CD4-positive, alpha-beta memory T cell (primary cell): ENCODE measurements around the gene FHIP1A. TPM values are rescaled to one million over a fixed set of nuclear protein-coding genes. Genes with fewer than 3 reads are reported as not detected.
A peak's percentile ranks its signal among the peaks of the same experiment; 100 is the strongest.
"Not testable (repeated sequence)": the region's sequence is repeated elsewhere in the genome, so short reads cannot be mapped to it uniquely, and the experiment has no call there.

Source experiments
- CTCF ChIA-PET: fragments of 350-600 bp; sonication (Branson Sonifier 250); formaldehyde crosslinking; loops from one replicate; lab custom pipeline; 2021; ENCODE audit warnings: inconsistent platforms; ENCODE audit not compliant: partially characterized antibody; lab: Charles Lee
- POLR2A ChIA-PET: fragments of 350-600 bp; sonication (Branson Sonifier 250); formaldehyde crosslinking; loops from one replicate; lab custom pipeline; 2021; ENCODE audit not compliant: partially characterized antibody; lab: Charles Lee
- DNase-seq, 5 donors: peaks; one replicate each; pipeline versions ENCODE4 v3.0.0 to v3.0.0-alpha.2; 2020 to 2022; ENCODE audit warnings: mixed read lengths in 1 of 5
- H3K27ac ChIP-seq: one replicate; pipeline ENCODE4 v1.7.0; 2013; ENCODE audit warnings: low read depth, low read length
- H3K27me3 ChIP-seq: 2 replicates; pipeline ENCODE4 v1.7.0; 2013; ENCODE audit warnings: mild to moderate bottlenecking, low read length, moderate library complexity; ENCODE audit not compliant: insufficient read depth
- H3K36me3 ChIP-seq: 2 replicates; pipeline ENCODE4 v1.7.0; 2013; ENCODE audit warnings: mild to moderate bottlenecking, low read length, moderate library complexity; ENCODE audit not compliant: insufficient read depth
- H3K4me1 ChIP-seq: 2 replicates; pipeline ENCODE4 v1.7.0; 2013; ENCODE audit warnings: mild to moderate bottlenecking, low read length, moderate library complexity; ENCODE audit not compliant: insufficient read depth
- H3K4me3 ChIP-seq, 2 donors: one replicate each; pipeline ENCODE4 v1.7.0; 2013; ENCODE audit warnings: low read length in 2 of 2, mild to moderate bottlenecking in 1 of 2
- H3K9me3 ChIP-seq, 2 donors: one replicate each; pipeline ENCODE4 v1.7.0; 2013; ENCODE audit warnings: low read length in 2 of 2, control low read depth in 1 of 2; ENCODE audit not compliant: control insufficient read depth in 1 of 2
- H3K27ac Mint-ChIP-seq, 7 donors: one replicate each; pipeline ENCODE4 v1.8.0; 2020 to 2021; ENCODE audit warnings: mixed read lengths in 7 of 7, mild to moderate bottlenecking in 6 of 7, inconsistent platforms in 3 of 7, moderate library complexity in 3 of 7
- H3K27me3 Mint-ChIP-seq, 2 donors: one replicate each; pipeline ENCODE4 v1.8.0; 2020 to 2021; ENCODE audit warnings: mixed read lengths in 2 of 2
- H3K36me3 Mint-ChIP-seq, 2 donors: one replicate each; pipeline ENCODE4 v1.8.0; 2020 to 2021; ENCODE audit warnings: mixed read lengths in 2 of 2, inconsistent platforms in 1 of 2, mild to moderate bottlenecking in 1 of 2
- H3K4me1 Mint-ChIP-seq, 4 donors: one replicate each; pipeline ENCODE4 v1.8.0; 2020 to 2021; ENCODE audit warnings: mixed read lengths in 4 of 4, mild to moderate bottlenecking in 1 of 4
- H3K4me3 Mint-ChIP-seq, 8 donors: one replicate each; pipeline ENCODE4 v1.8.0; 2020 to 2021; ENCODE audit warnings: mixed read lengths in 8 of 8, mild to moderate bottlenecking in 7 of 8, moderate library complexity in 6 of 8, inconsistent platforms in 3 of 8
- H3K9me3 Mint-ChIP-seq, 8 donors: one replicate each; pipeline ENCODE4 v1.8.0; 2020 to 2021; ENCODE audit warnings: mixed read lengths in 8 of 8, mild to moderate bottlenecking in 5 of 8, inconsistent platforms in 3 of 8, moderate library complexity in 1 of 8
- intact Hi-C: fragments of 100-400 bp; cut with micrococcal nuclease; formaldehyde crosslinking; loops from one replicate; pipeline ENCODE4 v1.15.1; 2023
- polyA plus RNA-seq, 2 donors: library from polyadenylated mRNA; unstranded; fragments of 300-500 nt; fragmentation: Illumina TruSeq; gene quantifications; one replicate each; pipeline ENCODE4 v1.2.3, GENCODE V29; 2021
- total RNA-seq, 2 experiments: library from RNA; stranded (reverse); gene quantifications; one replicate each; pipeline ENCODE4 v1.2.3, GENCODE V29; 2021

Gene FHIP1A
- total and polyA plus RNA-seq, 4 experiments from 2014 or later = 0.59 to 3.2 (median 2.6) TPM; not detected in 1

DNA sequence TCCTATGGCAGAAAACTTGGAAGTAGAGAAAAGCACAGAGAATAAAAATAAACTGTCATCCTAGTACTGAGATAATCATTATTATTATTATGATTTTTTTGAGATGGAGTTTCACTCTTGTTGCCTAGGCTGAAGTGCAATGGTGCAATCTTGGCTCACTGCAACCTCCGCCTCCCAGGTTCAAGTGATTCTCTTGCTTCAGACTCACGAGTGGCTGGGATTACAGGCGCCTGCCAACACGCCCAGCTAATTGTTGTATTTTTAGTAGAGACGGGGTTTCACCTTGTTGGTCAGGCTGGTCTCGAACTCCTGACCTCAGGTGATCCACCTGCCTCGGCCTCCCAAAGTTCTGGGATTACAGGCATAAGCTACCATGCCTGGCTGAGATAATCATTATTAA, 4.2 kb upstream of the FHIP1A start:
- CTCF ChIA-PET = not testable (repeated sequence)

GRCh38 chr4:151407018-151407417, 2.0 kb upstream of the FHIP1A start:
- peaks cover 16 to 30% (median 22%) of the 10 kb centered on the region in 4 donors for H3K4me1 Mint-ChIP-seq
- Histone ChIP-seq H3K27me3 (no peaks in the 10 kb centered on the region), H3K9me3 (no peaks in the 10 kb centered on the region), H3K27ac (no peak overlapping the region), H3K36me3 (no peaks in the 10 kb centered on the region), H3K4me1 (peaks cover 24% of the 10 kb centered on the region), H3K4me3 (no peak overlapping the region)
- ChIA-PET CTCF (no interaction called here), POLR2A (no interaction called here)
- peaks cover 0 to 2% of the 10 kb centered on the region in 2 donors for H3K36me3 Mint-ChIP-seq
- DNase-seq = no peak
- peak overlapping the region in 2 of 7 donors; percentile 29 to 85 for H3K27ac Mint-ChIP-seq
- intact Hi-C loops = loop anchor here (5.0 to 10.0 kb wide), 2 partner anchors 1370 to 1708 kb away; partner anchors contain the start of genes ARFIP1 and TIGD4
- H3K4me3 Mint-ChIP-seq = peak overlapping the region in 7 of 8 donors; percentile 92 to 99 (median 95)
- H3K9me3 Mint-ChIP-seq = no peaks in the 10 kb centered on the region
- H3K27me3 Mint-ChIP-seq = no peaks in the 10 kb centered on the region

More for the DNA sequence above, 4.2 kb upstream of the FHIP1A start:
- H3K27me3 Mint-ChIP-seq, H3K9me3 ChIP-seq, H3K9me3 Mint-ChIP-seq, H3K36me3 Mint-ChIP-seq, DNase-seq, H3K27ac ChIP-seq, H3K4me3 Mint-ChIP-seq, H3K27ac Mint-ChIP-seq, POLR2A ChIA-PET, H3K36me3 ChIP-seq, H3K27me3 ChIP-seq, H3K4me3 ChIP-seq: not testable (repeated sequence)
- H3K4me1 Mint-ChIP-seq = peaks cover 12 to 26% (median 19%) of the 10 kb centered on the region in 4 donors
- intact Hi-C loops = loop anchor here (5.0 to 10.0 kb wide), 2 partner anchors 1372 to 1710 kb away; partner anchors contain the start of genes ARFIP1 and TIGD4
- H3K4me1 ChIP-seq = peaks cover 21% of the 10 kb centered on the region

DNA sequence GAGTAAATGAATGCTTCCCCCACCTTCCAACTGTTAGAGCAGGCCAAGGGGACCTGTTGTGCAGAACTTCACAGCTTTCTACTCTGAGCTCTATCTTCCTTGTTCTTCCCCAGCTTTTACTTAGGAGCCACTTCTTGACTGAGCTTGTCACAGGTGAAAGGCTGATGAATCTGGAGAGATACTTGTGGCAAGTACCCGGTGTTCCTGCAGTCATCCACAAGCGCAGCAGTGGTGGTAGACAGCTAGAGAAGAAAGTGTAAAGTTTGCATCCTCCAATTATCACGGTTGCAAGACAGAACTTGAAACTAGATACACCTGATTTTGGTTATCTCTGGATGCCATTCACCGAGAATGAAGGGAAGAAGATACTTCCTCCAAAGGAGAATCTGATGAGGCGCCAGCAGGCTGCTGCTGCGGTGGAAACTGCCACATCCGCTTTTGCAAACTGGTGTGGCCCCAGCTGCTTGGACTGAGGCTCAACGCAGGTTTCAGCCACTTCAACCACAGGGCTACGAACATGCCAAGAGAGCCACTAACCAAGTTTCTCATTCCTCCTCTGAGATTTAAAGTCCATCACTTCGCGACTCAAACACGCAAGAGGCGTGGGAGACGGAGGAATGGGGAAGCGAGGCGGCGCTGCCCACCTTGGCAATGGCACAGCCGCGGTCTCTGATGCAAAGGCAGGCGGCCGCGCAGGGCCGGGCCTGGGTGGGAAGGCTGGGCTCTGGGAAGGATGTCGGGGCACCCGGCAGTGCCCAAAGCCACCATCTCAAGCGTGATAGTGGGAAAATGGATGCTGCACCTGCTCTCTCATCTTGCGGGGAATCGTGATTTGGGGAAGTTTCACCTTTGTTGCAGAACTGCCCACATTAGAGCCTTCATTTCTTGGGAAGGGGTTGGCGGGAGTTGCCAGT, 1.3 kb upstream of the FHIP1A start:
- no peaks in the 10 kb centered on the region for H3K27me3 Mint-ChIP-seq

DNA sequence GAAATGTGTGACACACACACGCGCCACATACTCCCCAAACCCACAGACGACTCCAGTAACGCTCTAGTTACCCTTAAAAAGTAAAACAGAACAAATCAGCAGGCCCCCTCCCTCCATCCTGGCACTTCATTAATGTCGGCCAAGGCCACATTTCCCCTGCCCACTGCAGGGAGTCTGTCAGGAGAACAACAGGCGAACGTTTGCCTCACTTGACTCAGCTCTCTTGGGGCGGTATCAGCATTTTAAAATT, 671 bp upstream of the FHIP1A start:
- intact Hi-C loops = loop anchor here (1.0 to 10.0 kb wide), 6 partner anchors 310 to 1706 kb away; partner anchors contain the start of genes ARFIP1, FBXW7, GATB and LRBA
- peak overlapping the region; percentile 62 to 90 for H3K4me3 ChIP-seq
- ChIA-PET CTCF (no interaction called here), POLR2A (no interaction called here)
- no peaks in the 10 kb centered on the region for H3K9me3 ChIP-seq
- peak overlapping the region; percentile 36 for H3K27ac ChIP-seq
- Mint-ChIP-seq H3K27ac (peak overlapping the region; percentile 41 to 95 (median 91)), H3K36me3 (peaks cover 0 to 2% of the 10 kb centered on the region in 2 donors), H3K9me3 (no peaks in the 10 kb centered on the region), H3K4me1 (peaks cover 16 to 30% (median 22%) of the 10 kb centered on the region in 4 donors), H3K27me3 (no peaks in the 10 kb centered on the region), H3K4me3 (peak overlapping the region; percentile 85 to 99 (median 94))
- peak in 1 of 5 donors; percentile 0 for DNase-seq
- H3K4me1 ChIP-seq = peaks cover 24% of the 10 kb centered on the region
- H3K36me3 ChIP-seq = no peaks in the 10 kb centered on the region
- H3K27me3 ChIP-seq = no peaks in the 10 kb centered on the region

More for the DNA sequence above, 1.3 kb upstream of the FHIP1A start:
- Histone ChIP-seq H3K4me3 (peak overlapping the region; percentile 62 to 90), H3K27ac (no peak overlapping the region), H3K27me3 (no peaks in the 10 kb centered on the region), H3K36me3 (no peaks in the 10 kb centered on the region), H3K4me1 (peaks cover 24% of the 10 kb centered on the region), H3K9me3 (no peaks in the 10 kb centered on the region)
- H3K4me1 Mint-ChIP-seq = peaks cover 16 to 30% (median 22%) of the 10 kb centered on the region in 4 donors
- peak overlapping the region; percentile 85 to 99 (median 94) for H3K4me3 Mint-ChIP-seq
- intact Hi-C loops = loop anchor here (1.0 to 10.0 kb wide), 6 partner anchors 309 to 1707 kb away; partner anchors contain the start of genes ARFIP1, FBXW7, GATB and LRBA
- ChIA-PET CTCF (no interaction called here), POLR2A (no interaction called here)
- peak overlapping the region; percentile 41 to 95 (median 91) for H3K27ac Mint-ChIP-seq
- no peaks in the 10 kb centered on the region for H3K9me3 Mint-ChIP-seq
- peak; percentile 15 to 33 (median 22) for DNase-seq
- peaks cover 0 to 2% of the 10 kb centered on the region in 2 donors for H3K36me3 Mint-ChIP-seq

DNA sequence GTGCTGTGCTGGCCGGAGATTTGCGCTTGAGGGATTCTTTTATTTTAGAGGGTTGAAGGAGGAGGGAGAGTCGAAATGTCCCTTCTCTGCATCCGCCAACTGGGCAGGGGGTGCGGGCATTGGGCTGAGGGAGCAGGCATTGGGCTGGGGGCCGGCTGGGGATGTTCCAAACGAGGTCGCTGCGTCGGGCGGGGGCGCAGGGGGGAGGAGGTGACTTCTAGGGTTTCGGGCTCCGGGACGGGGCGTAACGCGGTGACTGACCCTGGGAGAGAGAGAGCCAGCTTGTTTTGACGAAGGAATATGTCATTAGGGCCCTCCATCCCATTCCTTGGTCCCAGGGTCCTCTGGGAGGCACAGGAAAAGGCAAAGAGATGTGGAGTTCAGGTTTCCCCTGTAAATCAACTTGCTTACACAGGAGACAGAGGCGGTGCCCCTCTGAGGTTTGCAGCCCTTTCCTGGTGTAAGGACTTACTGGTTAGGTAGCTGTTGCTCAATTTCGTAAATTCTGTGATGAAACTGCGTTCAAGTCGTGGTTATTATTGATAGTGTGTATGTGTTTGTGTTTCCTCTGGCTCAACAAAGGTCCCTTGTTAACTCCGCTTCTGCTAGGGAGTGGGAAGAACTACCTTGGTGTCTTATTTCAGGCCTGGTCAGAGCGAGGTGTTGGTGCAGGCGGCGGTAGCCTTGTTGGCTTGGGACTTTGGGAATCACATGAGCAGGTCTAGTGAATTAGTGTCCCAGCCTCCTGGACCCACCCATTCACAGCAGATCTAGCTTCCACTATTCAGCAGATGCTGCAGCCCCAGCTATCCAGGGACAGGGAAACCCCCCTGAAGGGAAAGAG, 716 bp downstream of the FHIP1A start:
- no peaks in the 10 kb centered on the region for H3K27me3 ChIP-seq
- DNase-seq = peak in 4 of 5 donors; percentile 6 to 47 (median 12)
- Mint-ChIP-seq H3K9me3 (no peaks in the 10 kb centered on the region), H3K4me1 (peaks cover 16 to 30% (median 22%) of the 10 kb centered on the region in 4 donors), H3K27ac (peak overlapping the region; percentile 66 to 90 (median 85)), H3K4me3 (peak overlapping the region; percentile 85 to 91 (median 89)), H3K27me3 (peaks cover 0 to 2% of the 10 kb centered on the region in 2 donors), H3K36me3 (peaks cover 0 to 2% of the 10 kb centered on the region in 2 donors)
- POLR2A ChIA-PET = no interaction called here
- H3K4me3 ChIP-seq = peak overlapping the region in 1 of 2 donors; percentile 51
- H3K27ac ChIP-seq = peak overlapping the region; percentile 41
- peaks cover 24% of the 10 kb centered on the region for H3K4me1 ChIP-seq
- H3K9me3 ChIP-seq = no peaks in the 10 kb centered on the region
- intact Hi-C loops = loop anchor here (2.0 to 10.0 kb wide), 5 partner anchors 311 to 1705 kb away; partner anchors contain the start of genes ARFIP1, GATB, LRBA and RPS3A
- no peaks in the 10 kb centered on the region for H3K36me3 ChIP-seq
- CTCF ChIA-PET = no interaction called here

GRCh38 chr4:151415978-151416377, 7.0 kb downstream of the FHIP1A start:
- POLR2A ChIA-PET = no interaction called here
- CTCF ChIA-PET = interaction anchor here (0.6 kb wide), 1 partner anchor 53 kb away, joined by 3 read pairs; no protein-coding TSS in a partner anchor
- H3K9me3 ChIP-seq = no peaks in the 10 kb centered on the region
- H3K36me3 ChIP-seq = no peaks in the 10 kb centered on the region
- no peak overlapping the region for H3K4me3 ChIP-seq
- H3K4me1 ChIP-seq = no peaks in the 10 kb centered on the region
- H3K4me1 Mint-ChIP-seq = peaks cover 0 to 1% (median 0%) of the 10 kb centered on the region in 4 donors
- no peak for DNase-seq
- intact Hi-C loops = no loop called here
- H3K27ac Mint-ChIP-seq = no peak overlapping the region
- no peak overlapping the region for H3K4me3 Mint-ChIP-seq
- H3K36me3 Mint-ChIP-seq = peaks cover 0 to 3% of the 10 kb centered on the region in 2 donors
- H3K27me3 Mint-ChIP-seq = peaks cover 4 to 7% of the 10 kb centered on the region in 2 donors
- no peak overlapping the region for H3K27ac ChIP-seq
- no peaks in the 10 kb centered on the region for H3K9me3 Mint-ChIP-seq
- H3K27me3 ChIP-seq = no peaks in the 10 kb centered on the region
